Testis (tissue), 3 donors: Measurements from ENCODE around the gene PTPRN2. TPM values are rescaled to one million over a fixed set of nuclear protein-coding genes. Genes with fewer than 3 reads are reported as not detected.
"Not testable (repeated sequence)": the region's sequence is repeated elsewhere in the genome, so short reads cannot be mapped to it uniquely, and the experiment has no call there.

Source experiments
- DNase-seq: peaks from one replicate; pipeline ENCODE4 v3.0.0-alpha.2; 2019
- H3K27ac ChIP-seq, 2 donors: fragments of 200-600 bp; sonication (generic); one replicate each; pipeline ENCODE4 v1.5.1; 2019
- H3K27me3 ChIP-seq: fragments of 200-600 bp; sonication (generic); one replicate; pipeline ENCODE4 v1.5.1; 2019
- H3K36me3 ChIP-seq: fragments of 200-600 bp; sonication (generic); one replicate; pipeline ENCODE4 v1.5.1; 2017; ENCODE audit warnings: low read depth; ENCODE audit errors: missing control alignments
- H3K4me1 ChIP-seq: fragments of 200-600 bp; sonication (generic); one replicate; pipeline ENCODE4 v1.5.1; 2019
- H3K4me3 ChIP-seq, 2 donors: fragments of 200-600 bp; sonication (generic); one replicate each; pipeline ENCODE4 v1.5.1; 2017 to 2019
- H3K9me3 ChIP-seq: fragments of 200-600 bp; sonication (generic); one replicate; pipeline ENCODE4 v1.5.1; 2017
- POLR2A ChIP-seq: fragments of 450-650 bp; IDR thresholded peaks from one replicate; pipeline ENCODE4 v1.6.1; 2017; ENCODE audit warnings: antibody characterized with exemption, mild to moderate bottlenecking, moderate library complexity
- WGBS, 2 donors: methylation state at CpG; one replicate each; pipeline ENCODE4 v1.1.5; 2018; 5-methylcytosine and 5-hydroxymethylcytosine counted together
- intact Hi-C: fragments of 100-400 bp; cut with DNase I; formaldehyde crosslinking; loops from one replicate; pipeline ENCODE4 v1.15.1; 2023; ENCODE audit warnings: low total_unique reads
- polyA plus RNA-seq: library from polyadenylated mRNA; stranded (reverse); fragments of 350-450 nt; fragmentation: Illumina TruSeq; extraction: RNeasy Lipid Tissue Mini Kit (QIAGEN cat#74804); gene quantifications from one replicate; pipeline ENCODE4 v1.2.3, GENCODE V29; 2014; ENCODE audit warnings: low read depth, low replicate concordance; ENCODE audit not compliant: insufficient read depth
- total RNA-seq, 2 donors: library from RNA; depleted of rRNA; stranded (reverse); fragments of >200 nt; gene quantifications; one replicate each; pipeline ENCODE4 v1.2.3, GENCODE V29; 2016
- TF ChIP-seq, protein P1 (sequence below), 3 experiments: fragments of 450-650 bp in 2 of 3; fragments of 200-600 bp in 1 of 3; sonication (generic) in 1 of 3; IDR thresholded peaks; one replicate each; pipeline ENCODE4 v1.5.1; 2016 to 2019; ENCODE audit warnings: antibody characterized with exemption in 3 of 3, mild to moderate bottlenecking in 2 of 3, moderate library complexity in 1 of 3

Gene PTPRN2
- total and polyA plus RNA-seq, 3 donors from 2014 or later: 9.3 to 10.8 (median 9.8) TPM

DNA sequence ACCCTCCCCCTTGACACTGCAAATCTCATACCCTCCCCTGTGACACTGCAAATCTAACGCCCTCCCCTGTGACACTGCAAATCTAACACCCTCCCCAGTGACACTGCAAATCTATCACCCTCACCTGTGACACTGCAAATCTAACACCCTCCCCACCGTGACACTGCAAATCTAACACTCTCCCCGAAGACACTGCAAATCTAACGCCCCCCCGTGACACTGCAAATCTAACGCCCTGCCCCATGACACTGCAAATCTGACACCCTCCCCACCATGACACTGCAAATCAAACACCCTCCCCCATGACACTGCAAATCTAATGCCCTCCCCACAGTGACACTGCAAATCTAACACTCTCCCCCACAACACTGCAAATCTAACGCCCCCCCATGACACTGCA is 647.1 kb downstream of the PTPRN2 start:
- H3K27me3 ChIP-seq: no peaks in the 10 kb centered on the region
- no peak for DNase-seq
- no peaks in the 10 kb centered on the region for H3K36me3 ChIP-seq
- no peak overlapping the region for H3K4me3 ChIP-seq
- no peak for TF ChIP-seq POLR2A
- TF ChIP-seq, protein P1, sequence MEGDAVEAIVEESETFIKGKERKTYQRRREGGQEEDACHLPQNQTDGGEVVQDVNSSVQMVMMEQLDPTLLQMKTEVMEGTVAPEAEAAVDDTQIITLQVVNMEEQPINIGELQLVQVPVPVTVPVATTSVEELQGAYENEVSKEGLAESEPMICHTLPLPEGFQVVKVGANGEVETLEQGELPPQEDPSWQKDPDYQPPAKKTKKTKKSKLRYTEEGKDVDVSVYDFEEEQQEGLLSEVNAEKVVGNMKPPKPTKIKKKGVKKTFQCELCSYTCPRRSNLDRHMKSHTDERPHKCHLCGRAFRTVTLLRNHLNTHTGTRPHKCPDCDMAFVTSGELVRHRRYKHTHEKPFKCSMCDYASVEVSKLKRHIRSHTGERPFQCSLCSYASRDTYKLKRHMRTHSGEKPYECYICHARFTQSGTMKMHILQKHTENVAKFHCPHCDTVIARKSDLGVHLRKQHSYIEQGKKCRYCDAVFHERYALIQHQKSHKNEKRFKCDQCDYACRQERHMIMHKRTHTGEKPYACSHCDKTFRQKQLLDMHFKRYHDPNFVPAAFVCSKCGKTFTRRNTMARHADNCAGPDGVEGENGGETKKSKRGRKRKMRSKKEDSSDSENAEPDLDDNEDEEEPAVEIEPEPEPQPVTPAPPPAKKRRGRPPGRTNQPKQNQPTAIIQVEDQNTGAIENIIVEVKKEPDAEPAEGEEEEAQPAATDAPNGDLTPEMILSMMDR (IDR thresholded peaks at IDR 0.05): no peak
- no peaks in the 10 kb centered on the region for H3K4me1 ChIP-seq
- intact Hi-C loops: no loop called here
- no peaks in the 10 kb centered on the region for H3K9me3 ChIP-seq
- 91 to 92% methylated on average over 7 of the region's 7 CpGs for WGBS, 2 donors
- H3K27ac ChIP-seq: no peak overlapping the region

DNA sequence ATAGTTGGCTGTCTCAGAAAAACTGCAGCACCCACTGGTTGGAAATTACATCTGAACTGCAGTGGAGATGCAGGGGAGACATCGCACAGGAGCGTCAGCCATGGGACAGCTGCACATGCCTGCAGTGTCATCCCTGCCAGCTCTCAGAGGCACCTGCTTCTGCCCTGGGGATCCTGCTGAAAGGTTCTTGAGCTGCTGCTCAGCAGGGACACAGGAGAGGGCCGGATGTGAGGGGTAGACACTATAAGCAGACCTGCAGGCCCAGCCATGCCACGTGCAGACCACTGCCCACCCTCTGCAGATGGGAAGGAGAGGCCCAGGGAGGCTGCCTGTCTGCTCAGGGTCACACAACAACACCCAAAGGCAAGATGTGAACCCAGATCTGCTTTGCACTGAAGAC is 649.4 kb downstream of the PTPRN2 start:
- Histone ChIP-seq H3K36me3 (no peaks in the 10 kb centered on the region), H3K4me3 (no peak overlapping the region), H3K4me1 (no peaks in the 10 kb centered on the region), H3K9me3 (no peaks in the 10 kb centered on the region), H3K27me3 (no peaks in the 10 kb centered on the region), H3K27ac (no peak overlapping the region)
- TF ChIP-seq POLR2A: no peak
- TF ChIP-seq, protein P1 (IDR thresholded peaks at IDR 0.05): no peak
- intact Hi-C loops: no loop called here
- DNase-seq: no peak
- WGBS, 2 donors: 76 to 85% methylated on average over 2 to 4 of the region's 4 CpGs

DNA sequence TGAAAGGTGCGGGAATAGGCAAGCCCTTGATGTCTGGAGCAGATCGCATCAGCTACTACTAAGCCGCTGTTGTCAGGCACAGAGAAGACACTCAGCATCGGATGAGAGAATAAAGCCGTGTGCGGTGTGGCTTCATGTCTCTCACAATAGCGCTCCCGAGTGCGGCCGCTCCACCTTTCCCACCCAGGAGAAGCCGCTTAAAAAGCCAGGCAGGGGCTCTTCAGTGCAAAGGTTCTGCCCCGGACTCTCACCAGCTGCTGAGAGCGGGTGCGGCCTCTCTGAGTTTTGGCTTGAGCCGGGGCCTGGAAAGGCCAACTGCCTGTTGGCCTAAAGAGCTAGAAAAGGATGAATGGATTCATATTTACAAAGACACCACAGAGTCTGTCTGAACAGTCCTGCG is 650.2 kb downstream of the PTPRN2 start:
- WGBS, 2 donors: 96 to 97% methylated on average over 16 of the region's 16 CpGs
- H3K4me3 ChIP-seq: no peak overlapping the region
- no peaks in the 10 kb centered on the region for H3K4me1 ChIP-seq
- intact Hi-C loops: no loop called here
- no peak overlapping the region for H3K27ac ChIP-seq
- H3K9me3 ChIP-seq: no peaks in the 10 kb centered on the region
- no peaks in the 10 kb centered on the region for H3K27me3 ChIP-seq
- TF ChIP-seq POLR2A: no peak
- TF ChIP-seq, protein P1 (IDR thresholded peaks at IDR 0.05): no peak
- DNase-seq: no peak
- no peaks in the 10 kb centered on the region for H3K36me3 ChIP-seq

DNA sequence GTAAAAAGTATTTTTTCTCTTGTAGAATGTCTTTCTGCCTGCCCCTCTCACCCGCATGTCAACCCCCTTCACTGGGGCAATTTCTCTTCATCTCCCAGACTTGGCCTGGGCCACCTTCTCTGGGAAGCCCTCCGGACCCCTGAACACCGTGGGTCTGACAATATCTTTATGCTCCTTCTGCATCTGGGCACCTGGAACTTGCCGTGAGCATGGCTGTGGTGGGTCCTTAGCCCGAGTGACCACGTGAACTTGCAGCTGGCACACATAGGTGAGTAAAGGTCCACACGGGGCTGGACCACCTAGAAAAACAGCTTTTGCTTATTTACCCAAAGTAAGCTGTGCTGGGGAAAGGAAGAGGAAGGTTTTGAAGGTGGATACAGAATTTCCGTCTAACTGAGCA is 650.6 kb downstream of the PTPRN2 start:
- intact Hi-C loops: no loop called here
- H3K9me3 ChIP-seq: no peaks in the 10 kb centered on the region
- WGBS, 2 donors: 82 to 91% methylated on average over 7 to 8 of the region's 8 CpGs
- no peak overlapping the region for H3K27ac ChIP-seq
- H3K27me3 ChIP-seq: no peaks in the 10 kb centered on the region
- no peak overlapping the region for H3K4me3 ChIP-seq
- no peak for DNase-seq
- H3K4me1 ChIP-seq: no peaks in the 10 kb centered on the region
- no peaks in the 10 kb centered on the region for H3K36me3 ChIP-seq
- TF ChIP-seq, protein P1 (IDR thresholded peaks at IDR 0.05): no peak
- TF ChIP-seq POLR2A: no peak

DNA sequence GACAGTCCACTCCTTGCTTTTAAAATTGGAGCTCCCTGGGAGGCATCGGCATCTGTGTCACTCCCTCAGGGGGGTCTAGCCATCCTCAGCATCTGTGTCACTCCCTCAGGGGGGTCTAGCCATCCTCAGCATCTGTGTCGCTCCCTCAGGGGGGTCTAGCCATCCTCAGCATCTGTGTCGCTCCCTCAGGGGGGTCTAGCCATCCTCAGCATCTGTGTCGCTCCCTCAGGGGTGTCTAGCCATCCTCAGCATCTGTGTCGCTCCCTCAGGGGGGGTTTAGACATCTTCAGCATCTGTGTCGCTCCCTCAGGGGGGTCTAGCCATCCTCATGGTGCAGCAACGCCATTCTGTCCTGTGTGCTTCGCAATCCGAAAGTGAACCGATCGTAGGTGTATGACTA is 651.9 kb downstream of the PTPRN2 start:
- H3K4me3 ChIP-seq, H3K27ac ChIP-seq, H3K27me3 ChIP-seq, DNase-seq, H3K36me3 ChIP-seq, H3K9me3 ChIP-seq, H3K4me1 ChIP-seq, intact Hi-C loops: not testable (repeated sequence)
- WGBS, 2 donors: 91 to 93% methylated on average over 10 to 11 of the region's 11 CpGs

DNA sequence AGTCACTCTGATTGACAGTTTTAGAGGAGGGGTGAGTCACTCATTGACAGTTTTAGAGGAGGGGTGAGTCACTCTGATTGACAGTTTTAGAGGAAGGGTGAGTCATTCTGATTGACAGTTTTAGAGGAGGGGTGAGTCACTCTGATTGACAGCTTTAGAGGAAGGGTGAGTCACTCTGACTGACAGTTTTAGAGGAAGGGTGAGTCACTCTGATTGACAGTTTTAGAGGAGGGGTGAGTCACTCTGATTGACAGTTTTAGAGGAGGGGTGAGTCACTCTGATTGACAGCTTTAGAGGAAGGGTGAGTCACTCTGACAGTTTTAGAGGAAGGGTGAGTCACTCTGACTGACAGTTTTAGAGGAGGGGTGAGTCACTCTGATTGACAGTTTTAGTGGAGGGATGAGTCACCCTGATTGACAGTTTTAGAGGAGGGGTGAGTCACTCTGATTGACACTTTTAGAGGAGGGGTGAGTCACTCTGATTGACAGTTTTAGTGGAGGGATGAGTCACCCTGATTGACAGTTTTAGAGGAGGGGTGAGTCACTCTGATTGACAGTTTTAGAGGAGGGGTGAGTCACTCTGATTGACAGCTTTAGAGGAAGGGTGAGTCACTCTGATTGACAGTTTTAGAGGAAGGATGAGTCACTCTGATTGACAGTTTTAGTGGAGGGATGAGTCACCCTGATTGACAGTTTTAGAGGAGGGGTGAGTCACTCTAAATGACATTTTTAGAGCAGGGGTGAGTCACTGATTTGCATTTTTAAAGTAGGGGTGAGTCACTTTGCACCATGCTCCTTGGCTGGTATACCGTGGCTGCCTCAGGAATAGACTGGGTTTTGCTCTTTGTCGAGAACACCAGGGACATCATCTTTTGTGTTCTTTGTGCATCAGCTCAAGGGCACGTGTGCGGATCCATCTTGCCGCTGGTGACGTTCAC is 654.1 kb downstream of the PTPRN2 start:
- H3K9me3 ChIP-seq, H3K27me3 ChIP-seq, H3K36me3 ChIP-seq, DNase-seq, H3K4me3 ChIP-seq, H3K4me1 ChIP-seq, intact Hi-C loops, H3K27ac ChIP-seq: not testable (repeated sequence)
- 84 to 88% methylated on average over 6 of the region's 6 CpGs for WGBS, 2 donors
